ENCODE measurements around the gene GABPA.

The GABPA gene

DNA sequence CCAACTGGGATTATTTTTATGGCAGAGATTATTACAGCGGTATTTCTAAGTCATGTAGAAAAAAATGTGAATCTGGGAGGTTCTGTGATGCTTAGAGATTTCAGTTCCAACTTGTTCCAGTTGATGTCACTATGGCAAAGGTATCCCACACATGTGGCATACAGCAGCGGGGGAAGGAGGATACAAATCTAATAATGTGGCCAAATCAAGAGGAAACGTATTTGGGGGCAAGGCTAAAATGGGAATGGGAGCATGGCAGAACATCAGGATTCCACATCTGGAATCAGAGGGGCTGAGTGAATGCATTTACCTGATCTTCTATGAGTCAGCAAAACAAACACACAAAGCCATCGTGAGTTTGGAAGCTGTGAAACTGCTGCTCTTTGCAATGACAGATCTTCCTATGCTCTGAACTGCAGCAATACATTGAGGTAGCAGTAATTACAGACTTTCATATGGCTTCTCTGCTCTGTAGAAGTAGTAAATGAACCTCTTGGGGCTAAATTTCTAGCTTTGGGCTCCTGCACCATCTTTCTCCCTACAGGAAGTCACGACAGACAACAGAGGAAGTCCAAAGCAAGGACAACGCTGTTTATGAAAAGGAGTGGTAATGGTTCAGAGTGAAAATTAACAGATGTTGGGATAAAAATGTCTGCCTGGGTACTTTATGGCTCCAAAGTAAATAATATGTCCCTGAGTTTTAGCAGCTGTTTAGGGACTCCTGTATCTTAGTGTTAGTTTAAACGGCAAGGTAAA is 55.5 kb downstream of the GABPA start:
- Histone ChIP-seq H3K36me3 (ENCODE audit: insufficient read depth, insufficient read length, low read length) (no peaks in the 10 kb centered on the region), H3K4me3 (ENCODE audit: insufficient read length, low read depth) (no peak overlapping the region), H3K9me3 (ENCODE audit: insufficient read depth, low read length) (peaks cover 5% of the 10 kb centered on the region; the same call in 1 of the 2 replicates), H3K4me1 (ENCODE audit: insufficient read depth, insufficient read length) (no peaks in the 10 kb centered on the region), H3K27me3 (ENCODE audit: insufficient read depth, insufficient read length) (no peaks in the 10 kb centered on the region), H3K9ac (ENCODE audit: insufficient read length, low read depth) (no peak overlapping the region)
- DNase-seq (ENCODE audit: low read depth, low spot score), result peak; percentile 18
- TF ChIP-seq SUZ12 (IDR thresholded peaks at IDR 0.05; ENCODE audit: extremely low read depth, insufficient read depth, insufficient read length) (no peak), YY1 (IDR thresholded peaks at IDR 0.05; ENCODE audit: insufficient read depth, insufficient read length) (no peak), ZNF274 (IDR thresholded peaks at IDR 0.05; ENCODE audit: low read depth, low read length) (no peak)

DNA sequence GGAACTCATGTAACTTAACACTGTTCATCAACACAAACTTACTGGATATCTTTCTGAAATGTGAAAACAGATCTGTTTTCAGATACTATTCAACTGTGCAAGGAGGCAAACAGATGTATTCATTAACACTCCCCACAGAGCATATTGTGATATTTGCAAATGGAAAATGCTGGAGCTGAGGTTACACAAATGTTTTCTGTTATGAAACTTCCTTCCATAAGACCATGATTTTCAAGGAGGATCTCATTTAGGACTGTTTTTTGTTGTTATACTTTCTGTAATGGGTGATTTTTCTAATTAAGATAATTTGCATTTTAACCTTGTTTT is 56.1 kb downstream of the GABPA start:
- no peak for DNase-seq (ENCODE audit: low read depth, low spot score)
- Histone ChIP-seq H3K36me3 (ENCODE audit: insufficient read depth, insufficient read length, low read length) (no peaks in the 10 kb centered on the region), H3K9ac (ENCODE audit: insufficient read length, low read depth) (no peak overlapping the region), H3K4me3 (ENCODE audit: insufficient read length, low read depth) (no peak overlapping the region), H3K4me1 (ENCODE audit: insufficient read depth, insufficient read length) (no peaks in the 10 kb centered on the region), H3K27me3 (ENCODE audit: insufficient read depth, insufficient read length) (no peaks in the 10 kb centered on the region), H3K9me3 (ENCODE audit: insufficient read depth, low read length) (peaks cover 5% of the 10 kb centered on the region; the same call in 1 of the 2 replicates)
- TF ChIP-seq ZNF274 (IDR thresholded peaks at IDR 0.05; ENCODE audit: low read depth, low read length) (no peak), SUZ12 (IDR thresholded peaks at IDR 0.05; ENCODE audit: extremely low read depth, insufficient read depth, insufficient read length) (no peak), YY1 (IDR thresholded peaks at IDR 0.05; ENCODE audit: insufficient read depth, insufficient read length) (no peak)

DNA sequence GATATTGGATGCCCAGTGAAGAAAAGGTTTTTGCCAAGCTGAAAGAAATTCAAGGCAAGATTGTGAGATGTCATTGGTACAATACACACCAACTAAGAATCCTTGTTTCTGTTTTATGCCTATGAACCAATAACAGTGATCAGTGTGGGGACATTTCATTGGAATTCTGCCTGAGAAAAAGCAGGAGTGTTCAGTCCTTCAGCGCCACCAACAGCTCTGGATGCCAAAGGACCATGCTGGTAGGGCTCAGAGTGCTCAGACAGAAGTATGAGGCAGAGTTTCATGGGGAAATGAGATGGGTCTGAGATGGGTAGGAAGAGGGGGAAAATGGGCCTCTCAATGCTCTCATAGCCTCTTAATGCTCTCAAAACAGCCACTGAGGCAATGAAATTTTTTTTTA is 56.5 kb downstream of the GABPA start:
- peaks cover 5% of the 10 kb centered on the region; the same call in 1 of the 2 replicates for H3K9me3 ChIP-seq (ENCODE audit: insufficient read depth, low read length)
- H3K9ac ChIP-seq (ENCODE audit: insufficient read length, low read depth), result no peak overlapping the region
- H3K27me3 ChIP-seq (ENCODE audit: insufficient read depth, insufficient read length), result no peaks in the 10 kb centered on the region
- TF ChIP-seq YY1 (IDR thresholded peaks at IDR 0.05; ENCODE audit: insufficient read depth, insufficient read length) (no peak), ZNF274 (IDR thresholded peaks at IDR 0.05; ENCODE audit: low read depth, low read length) (no peak), SUZ12 (IDR thresholded peaks at IDR 0.05; ENCODE audit: extremely low read depth, insufficient read depth, insufficient read length) (no peak)
- H3K4me1 ChIP-seq (ENCODE audit: insufficient read depth, insufficient read length), result no peaks in the 10 kb centered on the region
- no peaks in the 10 kb centered on the region for H3K36me3 ChIP-seq (ENCODE audit: insufficient read depth, insufficient read length, low read length)
- DNase-seq (ENCODE audit: low read depth, low spot score), result no peak
- H3K4me3 ChIP-seq (ENCODE audit: insufficient read length, low read depth), result no peak overlapping the region

DNA sequence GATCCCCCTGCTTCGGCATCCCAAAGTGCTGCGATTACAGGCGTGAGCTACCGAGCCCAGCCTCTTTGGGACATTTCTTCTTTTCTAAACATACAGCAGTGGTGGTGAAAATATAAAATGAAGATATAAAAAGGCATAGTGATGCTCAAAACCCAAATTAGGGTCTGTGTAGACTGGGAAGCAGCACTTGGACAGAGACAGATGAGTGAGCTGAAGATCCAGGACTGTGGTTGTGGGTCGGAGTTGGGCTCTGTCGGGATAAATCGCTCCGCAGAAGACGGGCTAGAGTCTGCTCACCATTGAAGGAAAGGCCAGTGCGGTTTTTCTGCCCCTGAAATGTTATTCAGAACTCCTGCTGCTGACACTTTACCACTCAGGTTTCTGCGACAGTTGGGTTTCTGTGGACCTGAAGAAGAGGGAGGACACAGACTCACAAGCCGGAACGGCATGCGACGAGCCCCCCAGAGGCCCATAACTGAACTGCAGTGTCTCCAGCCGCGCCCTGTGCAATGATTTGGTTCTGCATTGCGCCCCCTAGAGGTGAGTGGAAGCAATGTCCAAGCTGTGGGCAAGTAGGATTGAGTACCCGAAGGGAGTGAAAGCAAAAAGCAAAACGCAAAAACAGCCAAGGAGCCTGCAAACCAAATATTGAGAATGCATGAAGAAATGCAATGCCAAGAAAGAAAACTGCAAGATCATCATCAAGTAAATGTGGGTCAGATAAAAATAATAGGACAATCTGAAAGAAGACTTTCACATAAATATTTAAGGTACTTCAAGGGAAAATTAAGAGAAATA is 66.6 kb downstream of the GABPA start:
- Histone ChIP-seq H3K36me3 (ENCODE audit: insufficient read depth, insufficient read length, low read length) (no peaks in the 10 kb centered on the region), H3K4me1 (ENCODE audit: insufficient read depth, insufficient read length) (no peaks in the 10 kb centered on the region), H3K4me3 (ENCODE audit: insufficient read length, low read depth) (no peak overlapping the region), H3K9ac (ENCODE audit: insufficient read length, low read depth) (no peak overlapping the region), H3K9me3 (ENCODE audit: insufficient read depth, low read length) (no peaks in the 10 kb centered on the region), H3K27me3 (ENCODE audit: insufficient read depth, insufficient read length) (no peaks in the 10 kb centered on the region)
- TF ChIP-seq ZNF274 (IDR thresholded peaks at IDR 0.05; ENCODE audit: low read depth, low read length) (no peak), SUZ12 (IDR thresholded peaks at IDR 0.05; ENCODE audit: extremely low read depth, insufficient read depth, insufficient read length) (no peak), YY1 (IDR thresholded peaks at IDR 0.05; ENCODE audit: insufficient read depth, insufficient read length) (no peak)
- DNase-seq (ENCODE audit: low read depth, low spot score), result peak; percentile 95

DNA sequence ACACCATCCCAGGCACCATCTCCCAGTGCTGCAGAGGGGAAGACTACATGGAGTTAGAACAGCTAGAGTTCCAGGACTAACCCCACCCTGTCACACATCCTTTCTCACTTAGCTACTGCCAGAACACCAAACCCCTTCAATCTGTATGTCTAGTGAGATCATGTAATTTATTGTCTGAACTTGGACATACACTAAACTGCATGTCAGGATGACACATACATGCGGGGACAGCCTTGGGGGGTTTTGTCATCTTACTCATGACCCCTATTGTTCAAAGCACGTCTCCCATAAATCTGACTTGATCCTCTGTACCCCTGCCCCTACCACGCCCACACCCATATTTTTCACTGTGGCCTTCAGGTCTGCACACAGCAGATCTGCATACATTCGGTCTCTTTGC is 71.3 kb downstream of the GABPA start:
- H3K9me3 ChIP-seq (ENCODE audit: insufficient read depth, low read length), result no peaks in the 10 kb centered on the region
- H3K4me3 ChIP-seq (ENCODE audit: insufficient read length, low read depth), result no peak overlapping the region
- no peak overlapping the region for H3K9ac ChIP-seq (ENCODE audit: insufficient read length, low read depth)
- TF ChIP-seq ZNF274 (IDR thresholded peaks at IDR 0.05; ENCODE audit: low read depth, low read length), result no peak
- no peak for TF ChIP-seq SUZ12 (IDR thresholded peaks at IDR 0.05; ENCODE audit: extremely low read depth, insufficient read depth, insufficient read length)
- no peak for TF ChIP-seq YY1 (IDR thresholded peaks at IDR 0.05; ENCODE audit: insufficient read depth, insufficient read length)
- H3K36me3 ChIP-seq (ENCODE audit: insufficient read depth, insufficient read length, low read length), result no peaks in the 10 kb centered on the region
- H3K4me1 ChIP-seq (ENCODE audit: insufficient read depth, insufficient read length), result no peaks in the 10 kb centered on the region
- DNase-seq (ENCODE audit: low read depth, low spot score), result no peak
- no peaks in the 10 kb centered on the region for H3K27me3 ChIP-seq (ENCODE audit: insufficient read depth, insufficient read length)

DNA sequence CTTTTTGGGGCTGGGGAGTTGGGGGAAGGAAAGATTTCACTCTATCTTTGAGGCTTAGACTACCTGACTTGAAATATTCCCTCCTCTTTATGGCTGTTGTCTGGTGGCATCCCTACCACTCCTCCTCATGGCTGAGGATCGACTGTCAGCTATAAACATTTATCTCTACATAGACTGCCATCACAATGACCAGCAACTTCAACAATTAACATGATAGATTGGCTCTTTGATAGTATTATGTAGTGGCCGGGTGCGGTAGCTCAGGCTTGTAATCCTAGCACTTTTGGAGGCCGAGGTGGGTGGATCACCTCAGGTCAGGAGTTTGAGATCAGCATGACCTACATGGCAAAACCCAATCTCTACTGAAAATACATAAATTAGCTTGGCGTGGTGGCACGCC is 72.4 kb downstream of the GABPA start:
- no peak for TF ChIP-seq YY1 (IDR thresholded peaks at IDR 0.05; ENCODE audit: insufficient read depth, insufficient read length)
- TF ChIP-seq SUZ12 (IDR thresholded peaks at IDR 0.05; ENCODE audit: extremely low read depth, insufficient read depth, insufficient read length), result no peak
- TF ChIP-seq ZNF274 (IDR thresholded peaks at IDR 0.05; ENCODE audit: low read depth, low read length), result no peak
- no peak for DNase-seq (ENCODE audit: low read depth, low spot score)
- no peaks in the 10 kb centered on the region for H3K9me3 ChIP-seq (ENCODE audit: insufficient read depth, low read length)

DNA sequence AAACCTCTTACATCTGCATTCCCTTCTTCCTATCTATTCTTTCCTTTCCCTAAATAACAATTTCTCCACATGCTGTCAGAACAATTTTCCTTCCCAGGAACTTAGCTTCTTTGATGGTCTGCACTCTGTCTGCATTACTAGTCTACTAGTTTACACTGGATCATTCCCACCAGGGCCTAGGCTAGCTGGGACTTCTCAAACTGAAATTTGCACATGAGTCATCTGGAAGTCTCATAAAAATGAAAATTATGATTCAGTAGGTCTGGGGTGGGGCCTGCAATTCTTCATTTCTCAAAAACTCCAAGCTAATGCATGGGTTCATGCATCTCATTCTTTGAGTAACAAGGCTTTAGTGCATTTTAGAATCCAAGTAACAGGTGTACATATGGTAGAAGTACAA is 74.2 kb downstream of the GABPA start:
- Histone ChIP-seq H3K4me1 (ENCODE audit: insufficient read depth, insufficient read length) (no peaks in the 10 kb centered on the region), H3K4me3 (ENCODE audit: insufficient read length, low read depth) (no peak overlapping the region), H3K9ac (ENCODE audit: insufficient read length, low read depth) (no peak overlapping the region), H3K27me3 (ENCODE audit: insufficient read depth, insufficient read length) (no peaks in the 10 kb centered on the region), H3K36me3 (ENCODE audit: insufficient read depth, insufficient read length, low read length) (no peaks in the 10 kb centered on the region), H3K9me3 (ENCODE audit: insufficient read depth, low read length) (no peaks in the 10 kb centered on the region)
- no peak for TF ChIP-seq ZNF274 (IDR thresholded peaks at IDR 0.05; ENCODE audit: low read depth, low read length)
- no peak for TF ChIP-seq YY1 (IDR thresholded peaks at IDR 0.05; ENCODE audit: insufficient read depth, insufficient read length)
- no peak for TF ChIP-seq SUZ12 (IDR thresholded peaks at IDR 0.05; ENCODE audit: extremely low read depth, insufficient read depth, insufficient read length)
- no peak for DNase-seq (ENCODE audit: low read depth, low spot score)

More for the DNA sequence above, 72.4 kb downstream of the GABPA start:
- no peaks in the 10 kb centered on the region for H3K27me3 ChIP-seq (ENCODE audit: insufficient read depth, insufficient read length)
- H3K4me3 ChIP-seq (ENCODE audit: insufficient read length, low read depth), result no peak overlapping the region
- no peaks in the 10 kb centered on the region for H3K36me3 ChIP-seq (ENCODE audit: insufficient read depth, insufficient read length, low read length)
- H3K4me1 ChIP-seq (ENCODE audit: insufficient read depth, insufficient read length), result no peaks in the 10 kb centered on the region
- H3K9ac ChIP-seq (ENCODE audit: insufficient read length, low read depth), result no peak overlapping the region

All from NT2/D1 (cell line).